Ishikawa (cell line): ENCODE measurements around the gene ANKRD40.

Experiments used
- CEBPB ChIP-seq: IDR thresholded peaks from 2 replicates; pipeline ENCODE4 v1.6.1; 2012
- CREB1 ChIP-seq: IDR thresholded peaks from 2 replicates; pipeline ENCODE4 v1.6.1; 2012; ENCODE audit warnings: low read depth
- NFIC ChIP-seq: IDR thresholded peaks from 2 replicates; pipeline ENCODE4 v1.6.1; 2012
- RAD21 ChIP-seq: IDR thresholded peaks from 2 replicates; pipeline ENCODE4 v1.6.1; 2012; ENCODE audit warnings: low read depth
- TAF1 ChIP-seq: IDR thresholded peaks from 2 replicates; pipeline ENCODE4 v1.6.1; 2012; ENCODE audit warnings: low read depth, mild to moderate bottlenecking
- TEAD4 ChIP-seq: IDR thresholded peaks from 2 replicates; pipeline ENCODE4 v1.6.1; 2012
- TF ChIP-seq, protein P1 (sequence below): IDR thresholded peaks from 2 replicates; pipeline ENCODE4 v1.6.1; 2012; ENCODE audit warnings: low read depth, mild to moderate bottlenecking

DNA sequence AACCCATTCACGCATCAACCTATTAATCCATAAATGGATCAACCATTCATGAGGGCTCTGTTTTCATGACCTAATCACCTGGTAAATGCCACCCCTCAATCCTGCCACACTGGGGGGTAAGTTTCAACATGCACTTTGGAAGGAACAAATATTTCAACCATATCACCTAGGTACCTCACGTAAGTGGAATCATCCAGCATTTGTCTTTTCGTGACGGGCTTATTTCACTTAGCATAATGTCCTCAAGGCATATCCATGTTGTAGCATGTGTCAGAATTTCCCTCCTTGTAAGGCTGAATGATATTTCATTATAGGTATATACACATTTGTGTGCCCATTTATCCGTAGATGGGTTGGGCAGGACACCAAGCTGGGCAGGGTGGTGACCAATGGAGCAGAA lies 35.6 kb downstream of the ANKRD40 start:
- TF ChIP-seq CREB1 (no peak), NFIC (no peak), CEBPB (no peak), TAF1 (no peak), TEAD4 (no peak), RAD21 (no peak)
- TF ChIP-seq, protein P1, sequence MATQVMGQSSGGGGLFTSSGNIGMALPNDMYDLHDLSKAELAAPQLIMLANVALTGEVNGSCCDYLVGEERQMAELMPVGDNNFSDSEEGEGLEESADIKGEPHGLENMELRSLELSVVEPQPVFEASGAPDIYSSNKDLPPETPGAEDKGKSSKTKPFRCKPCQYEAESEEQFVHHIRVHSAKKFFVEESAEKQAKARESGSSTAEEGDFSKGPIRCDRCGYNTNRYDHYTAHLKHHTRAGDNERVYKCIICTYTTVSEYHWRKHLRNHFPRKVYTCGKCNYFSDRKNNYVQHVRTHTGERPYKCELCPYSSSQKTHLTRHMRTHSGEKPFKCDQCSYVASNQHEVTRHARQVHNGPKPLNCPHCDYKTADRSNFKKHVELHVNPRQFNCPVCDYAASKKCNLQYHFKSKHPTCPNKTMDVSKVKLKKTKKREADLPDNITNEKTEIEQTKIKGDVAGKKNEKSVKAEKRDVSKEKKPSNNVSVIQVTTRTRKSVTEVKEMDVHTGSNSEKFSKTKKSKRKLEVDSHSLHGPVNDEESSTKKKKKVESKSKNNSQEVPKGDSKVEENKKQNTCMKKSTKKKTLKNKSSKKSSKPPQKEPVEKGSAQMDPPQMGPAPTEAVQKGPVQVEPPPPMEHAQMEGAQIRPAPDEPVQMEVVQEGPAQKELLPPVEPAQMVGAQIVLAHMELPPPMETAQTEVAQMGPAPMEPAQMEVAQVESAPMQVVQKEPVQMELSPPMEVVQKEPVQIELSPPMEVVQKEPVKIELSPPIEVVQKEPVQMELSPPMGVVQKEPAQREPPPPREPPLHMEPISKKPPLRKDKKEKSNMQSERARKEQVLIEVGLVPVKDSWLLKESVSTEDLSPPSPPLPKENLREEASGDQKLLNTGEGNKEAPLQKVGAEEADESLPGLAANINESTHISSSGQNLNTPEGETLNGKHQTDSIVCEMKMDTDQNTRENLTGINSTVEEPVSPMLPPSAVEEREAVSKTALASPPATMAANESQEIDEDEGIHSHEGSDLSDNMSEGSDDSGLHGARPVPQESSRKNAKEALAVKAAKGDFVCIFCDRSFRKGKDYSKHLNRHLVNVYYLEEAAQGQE, result no peak
